Stimulated activated CD4-positive, alpha-beta T cell treated with anti-CD3 and anti-CD28 coated beads, Interleukin-15, amount 100 ng/mL, for 1 hour (primary cell): ENCODE data around the gene TMEM72.

ENCODE experiments used
- DNase-seq, 2 donors: peaks; one replicate each; pipeline ENCODE4 v3.0.0-alpha.2; 2020; ENCODE audit warnings: low read depth in 1 of 2, low spot score in 1 of 2

TMEM72 gene

GRCh38 chr10:44978570-44979280 lies 67.6 kb downstream of the TMEM72 start, which contains the start of gene DEPP1:
TSS of gene DEPP1 (minus strand) at chr10:44978809. CDS start at chr10:44978030, 779 bp downstream.
- DNase-seq: no peak

GRCh38 chr10:44979281-44980191 lies 68.4 kb downstream of the TMEM72 start:
- DNase-seq: no peak

GRCh38 chr10:44980309-44981171 lies 69.4 kb downstream of the TMEM72 start:
- DNase-seq: no peak

- DNase-seq: no peak
Measured at GRCh38 chr10:44981172-44982113, 70.3 kb downstream of the TMEM72 start.

GRCh38 chr10:44982114-44982460 lies 71.0 kb downstream of the TMEM72 start:
- DNase-seq: no peak

- DNase-seq: no peak
Measured at GRCh38 chr10:44982496-44982895, 71.4 kb downstream of the TMEM72 start.

GRCh38 chr10:44983066-44983894 lies 72.1 kb downstream of the TMEM72 start:
- DNase-seq: no peak

- DNase-seq: no peak
Measured at GRCh38 chr10:44983895-44984278, 72.8 kb downstream of the TMEM72 start.

GRCh38 chr10:44984671-44985101 lies 73.5 kb downstream of the TMEM72 start:
- DNase-seq: no peak

GRCh38 chr10:44985175-44985681 lies 74.1 kb downstream of the TMEM72 start:
- no peak for DNase-seq

GRCh38 chr10:44986179-44986578 lies 75.0 kb downstream of the TMEM72 start:
- DNase-seq: no peak
